Osteoblast (primary cell): ENCODE measurements around the gene HECTD2. TPM values are rescaled to one million over a fixed set of nuclear protein-coding genes. Genes with fewer than 3 reads are reported as not detected.

ENCODE experiments used
- DNase-seq: peaks from one replicate; pipeline ENCODE4 v3.0.0; 2011; ENCODE audit warnings: low spot score, mixed read lengths; ENCODE audit not compliant: insufficient read length; ENCODE audit errors: missing footprints
- H2AFZ ChIP-seq: 2 replicates; pipeline ENCODE4 v1.6.0; 2011; ENCODE audit warnings: mild to moderate bottlenecking, low read length
- H3K27ac ChIP-seq: 2 replicates; pipeline ENCODE4 v1.5.1; 2011; ENCODE audit warnings: mild to moderate bottlenecking, low read depth, low read length, moderate library complexity
- H3K27me3 ChIP-seq: 2 replicates; pipeline ENCODE4 v1.6.0; 2012; ENCODE audit warnings: mild to moderate bottlenecking, control low read depth, inconsistent platforms, low read length, moderate library complexity; ENCODE audit not compliant: insufficient read depth
- H3K36me3 ChIP-seq: 2 replicates; pipeline ENCODE4 v1.5.1; 2011; ENCODE audit warnings: mild to moderate bottlenecking, low read length, control low read depth, moderate library complexity; ENCODE audit not compliant: insufficient read depth
- H3K4me1 ChIP-seq: 2 replicates; pipeline ENCODE4 v1.5.1; 2011; ENCODE audit warnings: mild to moderate bottlenecking, low read length, control low read depth, moderate library complexity; ENCODE audit not compliant: insufficient read depth
- H3K4me2 ChIP-seq: 2 replicates; pipeline ENCODE4 v1.6.0; 2011; ENCODE audit warnings: mild to moderate bottlenecking, low read length; ENCODE audit not compliant: insufficient read depth
- H3K4me3 ChIP-seq: fragments of 200-600 bp; sonication (generic); 3 replicates; pipeline ENCODE4 v1.5.1; 2012; ENCODE audit warnings: mild to moderate bottlenecking, low read length, inconsistent platforms; ENCODE audit not compliant: insufficient read depth
- H3K79me2 ChIP-seq: 2 replicates; pipeline ENCODE4 v1.6.0; 2012; ENCODE audit warnings: mild to moderate bottlenecking, low read length, control low read depth, inconsistent platforms; ENCODE audit not compliant: insufficient read depth
- H3K9me3 ChIP-seq: 2 replicates; pipeline ENCODE4 v1.5.1; 2011; ENCODE audit warnings: low read depth, low read length, control low read depth
- H4K20me1 ChIP-seq: 2 replicates; pipeline ENCODE4 v1.6.0; 2012; ENCODE audit warnings: mild to moderate bottlenecking, low read length, control low read depth; ENCODE audit not compliant: insufficient read depth
- total RNA-seq: library from RNA; depleted of rRNA; stranded (reverse); fragments of >200 nt; gene quantifications from 2 replicates; pipeline ENCODE4 v1.2.3, GENCODE V29; 2012
- TF ChIP-seq, protein P1 (sequence below): IDR thresholded peaks from 2 replicates; pipeline ENCODE4 v1.5.1; 2011; ENCODE audit warnings: mild to moderate bottlenecking, low read depth, low read length, moderate library complexity; ENCODE audit errors: extremely low read depth

HECTD2 gene
- total RNA-seq, 1 donor, result 15.9 TPM

GRCh38 chr10:91477236-91477635, 67.1 kb downstream of the HECTD2 start:
- Histone ChIP-seq H3K4me1 (no peaks in the 10 kb centered on the region), H4K20me1 (no peaks in the 10 kb centered on the region), H3K9me3 (no peaks in the 10 kb centered on the region), H3K27ac (no peak overlapping the region), H3K4me3 (no peak overlapping the region), H3K4me2 (no peak overlapping the region), H3K79me2 (no peaks in the 10 kb centered on the region), H2AFZ (no peak overlapping the region), H3K27me3 (no peaks in the 10 kb centered on the region), H3K36me3 (no peaks in the 10 kb centered on the region)
- DNase-seq, result no peak
- TF ChIP-seq, protein P1, sequence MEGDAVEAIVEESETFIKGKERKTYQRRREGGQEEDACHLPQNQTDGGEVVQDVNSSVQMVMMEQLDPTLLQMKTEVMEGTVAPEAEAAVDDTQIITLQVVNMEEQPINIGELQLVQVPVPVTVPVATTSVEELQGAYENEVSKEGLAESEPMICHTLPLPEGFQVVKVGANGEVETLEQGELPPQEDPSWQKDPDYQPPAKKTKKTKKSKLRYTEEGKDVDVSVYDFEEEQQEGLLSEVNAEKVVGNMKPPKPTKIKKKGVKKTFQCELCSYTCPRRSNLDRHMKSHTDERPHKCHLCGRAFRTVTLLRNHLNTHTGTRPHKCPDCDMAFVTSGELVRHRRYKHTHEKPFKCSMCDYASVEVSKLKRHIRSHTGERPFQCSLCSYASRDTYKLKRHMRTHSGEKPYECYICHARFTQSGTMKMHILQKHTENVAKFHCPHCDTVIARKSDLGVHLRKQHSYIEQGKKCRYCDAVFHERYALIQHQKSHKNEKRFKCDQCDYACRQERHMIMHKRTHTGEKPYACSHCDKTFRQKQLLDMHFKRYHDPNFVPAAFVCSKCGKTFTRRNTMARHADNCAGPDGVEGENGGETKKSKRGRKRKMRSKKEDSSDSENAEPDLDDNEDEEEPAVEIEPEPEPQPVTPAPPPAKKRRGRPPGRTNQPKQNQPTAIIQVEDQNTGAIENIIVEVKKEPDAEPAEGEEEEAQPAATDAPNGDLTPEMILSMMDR, result no peak

DNA sequence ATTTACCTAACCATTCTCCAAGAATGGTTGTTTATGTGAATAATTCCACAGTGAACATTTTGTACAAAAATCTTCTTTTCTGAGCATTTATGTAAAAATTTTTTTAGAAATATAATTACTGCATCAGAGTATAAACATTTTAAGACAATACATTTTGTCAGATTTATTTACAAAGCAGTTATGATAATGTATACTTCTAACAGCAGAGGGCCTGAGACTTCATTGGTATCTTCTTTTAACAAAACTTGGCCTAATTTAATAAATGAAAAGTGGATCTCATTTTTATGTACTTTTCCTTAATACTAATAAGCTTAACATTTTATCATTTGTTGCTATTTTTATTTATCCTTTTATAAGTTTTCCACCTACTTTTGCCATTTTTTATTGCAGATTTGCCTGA, 69.4 kb downstream of the HECTD2 start:
- H3K4me3 ChIP-seq, result no peak overlapping the region
- H2AFZ ChIP-seq, result no peak overlapping the region
- no peaks in the 10 kb centered on the region for H4K20me1 ChIP-seq
- H3K9me3 ChIP-seq, result no peaks in the 10 kb centered on the region
- H3K36me3 ChIP-seq, result peaks cover 3% of the 10 kb centered on the region
- no peaks in the 10 kb centered on the region for H3K79me2 ChIP-seq
- H3K27ac ChIP-seq, result no peak overlapping the region
- no peak for DNase-seq
- no peak overlapping the region for H3K4me2 ChIP-seq
- no peaks in the 10 kb centered on the region for H3K4me1 ChIP-seq
- H3K27me3 ChIP-seq, result no peaks in the 10 kb centered on the region
- TF ChIP-seq, protein P1, result no peak

- Histone ChIP-seq H3K9me3 (no peaks in the 10 kb centered on the region), H3K27me3 (no peaks in the 10 kb centered on the region), H3K4me1 (no peaks in the 10 kb centered on the region), H3K79me2 (no peaks in the 10 kb centered on the region), H3K36me3 (peaks cover 14% of the 10 kb centered on the region), H2AFZ (no peak overlapping the region), H3K4me3 (no peak overlapping the region), H3K4me2 (no peak overlapping the region), H3K27ac (no peak overlapping the region), H4K20me1 (no peaks in the 10 kb centered on the region)
- TF ChIP-seq, protein P1, result no peak
- DNase-seq, result no peak
These were observed 77.9 kb downstream of the HECTD2 start for GRCh38 chr10:91487911-91488582.

DNA sequence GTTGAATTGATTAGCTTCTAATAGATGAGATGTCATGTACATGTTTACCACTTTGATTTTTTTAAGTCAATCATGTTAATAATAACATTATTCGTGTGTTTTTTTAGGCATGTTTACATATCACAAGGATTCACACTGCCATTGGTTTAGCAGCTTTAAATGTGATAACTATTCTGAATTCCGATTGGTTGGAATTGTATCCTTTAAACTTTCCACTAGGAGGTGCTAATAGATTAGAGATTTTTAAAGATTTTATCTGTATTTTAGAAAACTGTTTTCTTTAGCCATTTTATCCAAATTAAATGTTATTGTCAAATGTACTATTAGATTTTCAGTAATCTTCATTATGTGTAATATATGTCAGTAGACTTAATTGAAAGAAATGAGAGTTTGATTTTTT, 83.2 kb downstream of the HECTD2 start:
- TF ChIP-seq, protein P1, result peak; percentile 51
- Histone ChIP-seq H3K27me3 (no peaks in the 10 kb centered on the region), H3K27ac (no peak overlapping the region), H3K4me3 (no peak overlapping the region), H3K4me1 (no peaks in the 10 kb centered on the region), H3K9me3 (no peaks in the 10 kb centered on the region), H3K4me2 (no peak overlapping the region), H2AFZ (no peak overlapping the region), H3K36me3 (peaks cover 4% of the 10 kb centered on the region), H4K20me1 (no peaks in the 10 kb centered on the region), H3K79me2 (no peaks in the 10 kb centered on the region)
- DNase-seq, result peak; percentile 62
